Activated CD4-positive, alpha-beta T cell treated with anti-CD3 and anti-CD28 coated beads, Interleukin-2, amount 10 ng/mL, durations not matched to agents 24 days and 14 days (primary cell): ENCODE measurements around the gene PPP2R5D. TPM values are rescaled to one million over a fixed set of nuclear protein-coding genes. Genes with fewer than 3 reads are reported as not detected.

ENCODE experiments used
- DNase-seq: peaks from one replicate; pipeline ENCODE4 v3.0.0; 2022
- H3K27ac Mint-ChIP-seq: one replicate; pipeline ENCODE4 v1.8.0; 2022; ENCODE audit warnings: mild to moderate bottlenecking, mixed read lengths
- H3K27me3 Mint-ChIP-seq: one replicate; pipeline ENCODE4 v1.8.0; 2022; ENCODE audit warnings: mixed read lengths
- H3K36me3 Mint-ChIP-seq: one replicate; pipeline ENCODE4 v1.8.0; 2022; ENCODE audit warnings: low read depth, mild to moderate bottlenecking, mixed read lengths
- H3K4me1 Mint-ChIP-seq: one replicate; pipeline ENCODE4 v1.8.0; 2021; ENCODE audit warnings: mixed read lengths
- H3K4me3 Mint-ChIP-seq: one replicate; pipeline ENCODE4 v1.8.0; 2022; ENCODE audit warnings: mild to moderate bottlenecking, moderate library complexity, mixed read lengths
- H3K9me3 Mint-ChIP-seq: one replicate; pipeline ENCODE4 v1.8.0; 2021; ENCODE audit warnings: mixed read lengths
- intact Hi-C: fragments of 100-400 bp; cut with micrococcal nuclease; formaldehyde crosslinking; loops from one replicate; pipeline ENCODE4 v1.15.1; 2023
- total RNA-seq: library from RNA; stranded (reverse); gene quantifications from 2 replicates; pipeline ENCODE4 v1.2.3, GENCODE V29; 2022

The PPP2R5D gene
- total RNA-seq, 1 donor from 2014 or later = 54.6 TPM

DNA sequence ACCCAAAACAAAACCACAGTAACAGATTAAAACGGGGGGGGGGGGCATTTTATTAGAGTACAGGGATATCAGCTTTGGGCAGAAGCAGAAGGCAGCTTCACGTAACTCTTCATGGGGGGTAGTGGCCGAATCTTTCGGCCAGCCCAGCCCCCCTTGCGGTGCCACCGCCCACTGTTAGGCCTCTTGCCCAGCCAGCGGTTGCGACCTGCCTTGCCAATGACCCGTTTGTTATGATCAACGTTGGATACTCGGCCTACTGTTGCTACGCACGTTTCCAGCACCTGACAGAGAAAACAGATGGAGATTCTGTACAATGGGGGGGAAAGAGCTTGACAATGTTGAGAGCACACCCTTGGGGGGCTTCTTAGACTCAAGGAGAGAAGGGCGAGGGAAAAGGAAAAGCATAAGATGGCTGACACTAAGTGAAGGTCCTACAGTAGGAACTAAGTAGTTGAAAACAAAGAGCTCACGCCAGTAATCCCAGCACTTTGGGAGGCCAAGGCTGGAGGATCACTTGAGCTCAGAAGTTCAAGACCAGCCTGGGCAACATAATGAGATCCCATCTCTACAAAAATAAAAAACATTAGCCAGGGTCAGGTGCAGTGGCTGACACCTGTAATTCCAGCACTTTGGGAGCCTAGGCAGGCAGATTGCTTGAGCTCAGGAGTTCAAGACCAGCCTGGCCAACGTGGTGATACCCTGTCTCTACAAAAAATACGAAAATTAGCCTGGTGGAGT is 70.0 kb downstream of the PPP2R5D start:
- Mint-ChIP-seq H3K4me1 (peaks cover 46% of the 10 kb centered on the region), H3K27me3 (no peaks in the 10 kb centered on the region), H3K4me3 (peak overlapping the region; percentile 96), H3K36me3 (peaks cover 47% of the 10 kb centered on the region), H3K27ac (peak overlapping the region; percentile 98), H3K9me3 (no peaks in the 10 kb centered on the region)
- intact Hi-C loops = loop anchor here (5.0 to 10.0 kb wide), 4 partner anchors 77 to 490 kb away; partner anchors contain the start of genes PEX6, POLR1C, UBR2 and YIPF3
- DNase-seq = no peak

DNA sequence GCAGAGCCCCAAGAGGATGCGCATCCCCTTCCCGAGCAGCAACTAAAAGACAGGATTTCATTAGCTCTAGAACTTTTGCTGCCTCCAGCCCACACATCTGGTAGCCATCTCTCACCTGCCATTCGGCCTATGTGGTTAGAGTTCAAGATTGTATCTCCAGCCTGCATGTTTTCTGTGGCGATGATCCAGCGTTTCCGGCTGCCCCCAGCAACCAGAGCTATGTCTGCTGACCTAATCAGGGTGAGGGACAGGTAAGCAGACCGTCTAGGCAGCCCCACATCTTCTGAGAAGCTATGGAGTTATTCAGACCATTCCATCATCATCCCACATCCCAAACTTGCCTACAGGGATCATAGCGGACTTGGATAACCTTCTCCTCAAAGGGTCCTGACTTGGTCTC is 71.6 kb downstream of the PPP2R5D start:
- intact Hi-C loops = loop anchor here (10.0 kb wide), 2 partner anchors 329 to 491 kb away; partner anchors contain the start of gene UBR2
- Mint-ChIP-seq H3K4me3 (no peak overlapping the region), H3K4me1 (peaks cover 55% of the 10 kb centered on the region), H3K36me3 (peaks cover 40% of the 10 kb centered on the region), H3K27me3 (no peaks in the 10 kb centered on the region), H3K27ac (no peak overlapping the region), H3K9me3 (no peaks in the 10 kb centered on the region)
- no peak for DNase-seq

DNA sequence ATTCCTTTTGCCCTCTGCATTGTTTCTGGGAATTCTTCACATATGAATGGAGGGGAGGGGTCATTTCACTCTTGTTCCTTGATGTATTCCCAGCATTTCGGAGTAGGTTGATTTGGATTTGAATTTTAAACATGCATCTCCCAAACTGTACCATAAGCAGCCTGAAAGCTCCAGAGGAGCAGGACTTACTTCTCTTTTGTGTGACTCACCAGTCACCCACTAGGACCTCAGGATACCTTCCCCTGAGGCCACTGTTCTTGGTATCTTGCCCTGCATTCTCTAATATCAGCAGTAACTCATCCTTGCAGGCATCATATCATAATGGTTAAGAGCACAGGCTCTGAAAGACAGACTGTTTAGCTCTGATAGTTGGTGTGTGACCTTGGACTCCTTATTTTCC is 74.2 kb downstream of the PPP2R5D start:
- Mint-ChIP-seq H3K27me3 (no peaks in the 10 kb centered on the region), H3K4me3 (peak overlapping the region; percentile 99), H3K36me3 (peaks cover 29% of the 10 kb centered on the region), H3K9me3 (no peaks in the 10 kb centered on the region), H3K27ac (peak overlapping the region; percentile 98), H3K4me1 (peaks cover 40% of the 10 kb centered on the region)
- intact Hi-C loops = loop anchor here (2.0 to 10.0 kb wide), 3 partner anchors 74 to 494 kb away; partner anchors contain the start of genes PPP2R5D and UBR2
- DNase-seq = no peak

DNA sequence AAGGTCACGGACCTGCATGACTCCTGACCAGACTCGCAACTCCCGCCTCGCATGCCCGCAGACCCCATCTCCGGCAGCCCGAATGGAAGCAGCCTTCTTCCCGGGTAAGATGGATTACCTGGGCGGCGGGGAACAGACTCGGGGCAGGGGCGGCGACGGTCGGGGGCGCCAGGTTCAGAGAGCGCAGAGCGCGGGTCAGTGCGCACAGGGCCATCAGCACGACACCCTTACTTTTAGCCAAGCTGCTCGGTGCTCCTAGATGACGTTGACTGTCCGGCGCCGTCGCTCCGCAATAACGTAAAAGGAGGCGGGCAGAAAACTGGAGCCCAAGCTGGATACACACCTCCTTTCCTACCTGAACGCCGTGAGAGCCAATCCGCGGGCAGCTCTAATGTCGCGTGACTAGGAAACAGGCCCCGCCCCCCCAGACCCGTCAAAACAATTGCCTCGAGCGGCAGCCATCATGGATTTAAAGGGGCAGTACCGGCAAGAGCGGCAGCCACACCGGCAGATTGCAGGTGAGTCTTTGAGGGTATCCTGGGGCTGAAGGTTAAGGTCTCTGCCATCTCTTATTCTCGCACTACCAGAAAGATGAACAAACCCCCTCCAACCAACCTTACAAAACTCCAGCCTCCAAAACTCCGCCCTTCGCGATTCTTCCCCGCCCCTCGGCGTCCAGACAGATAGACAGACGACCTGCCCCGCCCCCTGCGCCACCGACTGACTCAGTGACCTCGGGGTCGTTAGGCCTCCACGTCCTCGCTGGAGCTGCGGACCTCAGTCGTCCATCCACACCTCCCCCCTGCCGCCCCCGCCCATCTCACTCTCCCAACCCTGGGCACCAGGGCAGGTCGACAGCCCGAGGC is 75.0 kb downstream of the PPP2R5D start, which contains the start of the genes KLC4 and MRPL2:
TSS of gene KLC4 (plus strand) at position 464 of the 866 bp plus-strand sequence. CDS start 1,705 bp downstream, outside the sequence.
TSS of gene MRPL2 (minus strand) at position 267 of the 866 bp plus-strand sequence. CDS start at position 214, 53 bp downstream.
- no peaks in the 10 kb centered on the region for H3K9me3 Mint-ChIP-seq
- intact Hi-C loops = loop anchor here (1.0 to 10.0 kb wide), 8 partner anchors 45 to 495 kb away; partner anchors contain the start of genes CNPY3, KLHDC3, PPP2R5D and SRF
- no peaks in the 10 kb centered on the region for H3K27me3 Mint-ChIP-seq
- H3K27ac Mint-ChIP-seq = peak within 1 kb of the TSS; percentile 98
- H3K4me3 Mint-ChIP-seq = peak within 1 kb of the TSS; percentile 99
- H3K4me1 Mint-ChIP-seq = peaks cover 35% of the 10 kb centered on the region
- DNase-seq = peak; percentile 99
- H3K36me3 Mint-ChIP-seq = peaks cover 24% of the 10 kb centered on the region

DNA sequence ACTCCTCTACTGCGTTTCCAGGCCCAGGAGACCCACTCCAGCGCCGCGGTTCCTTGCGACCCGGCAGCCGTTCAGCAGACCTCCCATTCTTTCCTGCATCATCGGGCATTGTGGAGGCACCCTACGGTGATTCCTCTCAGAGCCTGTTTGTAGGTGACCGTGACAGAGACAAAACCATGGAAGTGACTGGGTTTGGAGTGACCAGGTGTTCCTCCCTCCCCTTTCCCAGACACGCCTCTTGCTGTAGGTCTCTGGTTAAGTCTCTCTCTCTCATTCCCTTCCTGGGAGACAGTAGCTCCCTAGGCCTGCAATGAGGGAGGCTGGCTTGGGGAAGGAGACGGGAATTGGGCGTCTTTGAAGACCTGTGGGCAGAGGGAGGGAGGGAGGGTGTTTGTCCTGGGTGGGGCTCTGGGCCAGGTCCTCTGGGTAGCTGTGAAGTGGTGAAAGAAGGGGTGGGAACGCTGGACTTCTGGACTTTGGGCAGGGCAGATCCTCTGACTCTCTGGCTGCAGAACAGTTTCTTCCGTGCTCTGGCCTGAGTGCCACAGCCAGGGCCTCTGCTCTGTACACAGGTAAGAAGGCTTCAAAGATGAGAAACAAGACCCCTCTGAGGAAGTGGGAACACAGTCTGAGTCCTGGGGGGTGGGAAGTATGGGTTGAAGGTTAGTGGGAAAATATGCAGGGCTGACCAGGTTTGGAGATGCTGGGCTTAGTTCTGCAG is 75.8 kb downstream of the PPP2R5D start:
- intact Hi-C loops = no loop called here
- H3K27ac Mint-ChIP-seq = peak overlapping the region; percentile 98
- H3K9me3 Mint-ChIP-seq = no peaks in the 10 kb centered on the region
- H3K27me3 Mint-ChIP-seq = no peaks in the 10 kb centered on the region
- H3K36me3 Mint-ChIP-seq = peaks cover 24% of the 10 kb centered on the region
- DNase-seq = no peak
- H3K4me3 Mint-ChIP-seq = peak overlapping the region; percentile 99
- peaks cover 34% of the 10 kb centered on the region for H3K4me1 Mint-ChIP-seq

DNA sequence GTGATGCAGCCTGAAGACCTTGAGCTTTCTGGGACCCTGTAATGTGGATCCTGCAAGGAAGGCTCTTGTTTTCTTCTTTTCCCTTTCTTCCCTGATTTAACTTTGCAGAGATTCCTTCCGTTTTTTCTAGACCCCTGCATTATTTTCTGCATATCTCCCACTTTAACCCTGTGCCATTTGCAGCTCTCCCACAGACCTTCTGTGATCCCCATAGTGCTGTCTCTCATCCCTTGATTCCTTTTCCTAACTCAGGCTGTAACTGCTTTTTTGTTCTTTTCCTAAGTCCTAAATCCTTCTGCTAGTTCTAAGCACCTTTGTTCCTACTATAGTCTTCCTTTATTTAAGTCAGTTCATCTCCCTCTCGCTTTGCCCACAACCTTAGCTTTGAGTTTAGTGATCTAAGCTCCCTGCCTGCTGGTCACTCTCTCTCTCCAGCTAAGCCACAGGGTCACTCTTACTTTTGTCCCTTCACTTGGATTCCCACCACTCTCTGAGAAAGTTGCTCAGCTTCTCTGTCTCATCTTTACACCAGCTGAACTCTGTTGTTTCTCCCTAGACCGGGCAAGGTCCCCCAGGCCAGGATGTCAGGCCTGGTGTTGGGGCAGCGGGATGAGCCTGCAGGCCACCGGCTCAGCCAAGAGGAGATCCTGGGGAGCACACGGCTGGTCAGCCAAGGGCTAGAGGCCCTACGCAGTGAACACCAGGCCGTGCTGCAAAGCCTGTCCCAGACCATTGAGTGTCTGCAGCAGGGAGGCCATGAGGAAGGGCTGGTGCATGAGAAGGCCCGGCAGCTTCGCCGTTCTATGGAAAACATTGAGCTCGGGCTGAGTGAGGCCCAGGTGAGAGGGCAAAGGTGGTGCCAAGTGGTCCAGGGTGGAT is 76.6 kb downstream of the PPP2R5D start:
- intact Hi-C loops = no loop called here
- no peak for DNase-seq
- Mint-ChIP-seq H3K4me3 (peak overlapping the region; percentile 99), H3K27me3 (no peaks in the 10 kb centered on the region), H3K36me3 (peaks cover 16% of the 10 kb centered on the region), H3K9me3 (no peaks in the 10 kb centered on the region), H3K27ac (peak overlapping the region; percentile 11), H3K4me1 (peaks cover 30% of the 10 kb centered on the region)

DNA sequence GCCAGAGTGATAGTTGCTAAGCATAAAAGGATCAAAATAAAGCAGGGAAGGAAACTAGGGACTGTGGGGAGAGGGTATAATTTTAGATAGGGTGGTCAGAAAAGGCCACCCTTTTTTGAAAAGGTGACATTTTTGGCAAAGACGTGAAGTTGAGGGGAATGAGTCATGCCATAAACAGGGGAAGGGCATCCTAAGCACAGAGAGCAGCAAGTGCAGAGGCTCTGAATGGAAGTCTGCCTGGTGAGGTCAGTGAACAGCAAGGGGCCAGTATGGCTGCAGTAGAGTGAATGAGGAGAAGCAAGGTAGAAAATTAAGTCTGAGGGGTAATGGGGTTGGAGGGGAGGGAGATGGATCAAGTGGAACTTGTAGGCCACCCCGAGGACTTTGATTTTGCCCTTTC is 77.5 kb downstream of the PPP2R5D start:
- Mint-ChIP-seq H3K27me3 (no peaks in the 10 kb centered on the region), H3K4me3 (no peak overlapping the region), H3K9me3 (no peaks in the 10 kb centered on the region), H3K27ac (no peak overlapping the region), H3K36me3 (peaks cover 12% of the 10 kb centered on the region), H3K4me1 (peaks cover 30% of the 10 kb centered on the region)
- DNase-seq = no peak
- intact Hi-C loops = no loop called here

Other genes starting within 250 kb of the PPP2R5D start
- 18.4 TPM in 2 replicates for gene TBCC, start 238.5 kb upstream of the PPP2R5D start, total RNA-seq
- 12.5 and 12.9 TPM in 2 replicates for gene BICRAL, start 202.5 kb upstream of the PPP2R5D start, total RNA-seq
- 182 and 189 TPM in 2 replicates for gene RPL7L1, start 105.0 kb upstream of the PPP2R5D start, total RNA-seq
- gene PTCRA, start 68.5 kb upstream of the PPP2R5D start, total RNA-seq = not detected in 2 replicates
- 45.9 and 49.0 TPM in 2 replicates for gene CNPY3, start 55.1 kb upstream of the PPP2R5D start, total RNA-seq
- 0.24 and 0.70 TPM in 2 replicates for gene GNMT, start 23.8 kb upstream of the PPP2R5D start, total RNA-seq
- gene PEX6, start 5.4 kb upstream of the PPP2R5D start, total RNA-seq = 24.0 and 24.1 TPM in 2 replicates
- 93.5 and 94.3 TPM in 2 replicates for gene MEA1, start 29.4 kb downstream of the PPP2R5D start, total RNA-seq
- 73.8 and 77.5 TPM in 2 replicates for gene KLHDC3, start 29.7 kb downstream of the PPP2R5D start, total RNA-seq
- 79.9 and 83.4 TPM in 2 replicates for gene RRP36, start 37.1 kb downstream of the PPP2R5D start, total RNA-seq
- gene CUL7, start 69.3 kb downstream of the PPP2R5D start, total RNA-seq = 22.6 and 24.7 TPM in 2 replicates
- 83.8 and 103 TPM in 2 replicates for gene MRPL2, start 74.9 kb downstream of the PPP2R5D start, total RNA-seq
- 9.5 and 10.7 TPM in 2 replicates for gene KLC4, start 75.1 kb downstream of the PPP2R5D start, total RNA-seq
- 3.4 and 4.3 TPM in 2 replicates for gene PTK7, start 91.7 kb downstream of the PPP2R5D start, total RNA-seq
- 54.3 and 55.2 TPM in 2 replicates for gene SRF, start 186.7 kb downstream of the PPP2R5D start, total RNA-seq
- gene CUL9, start 197.6 kb downstream of the PPP2R5D start, total RNA-seq = 38.1 and 39.4 TPM in 2 replicates
- 78.9 and 79.6 TPM in 2 replicates for gene DNPH1, start 244.9 kb downstream of the PPP2R5D start, total RNA-seq